Activated CD8-positive, alpha-beta memory T cell treated with anti-CD3 and anti-CD28 coated beads, Interleukin-2, amount 50 U/mL, for 4 hours (primary cell): ENCODE measurements around the gene NLRC3.
"Not testable (repeated sequence)": the region's sequence is repeated elsewhere in the genome, so short reads cannot be mapped to it uniquely, and the experiment has no call there.

Source experiments
- DNase-seq: peaks from one replicate; pipeline ENCODE4 v3.0.0-alpha.2; 2020

Gene NLRC3

GRCh38 chr16:3509470-3509928, 67.7 kb downstream of the NLRC3 start:
- peak; percentile 70 for DNase-seq

GRCh38 chr16:3508736-3509135, 68.5 kb downstream of the NLRC3 start:
- no peak for DNase-seq

GRCh38 chr16:3503523-3503922, 73.7 kb downstream of the NLRC3 start:
- DNase-seq: peak; percentile 55

- no peak for DNase-seq
Observed at GRCh38 chr16:3501783-3502400, 75.3 kb downstream of the NLRC3 start.

- not testable (repeated sequence) for DNase-seq
Observed at GRCh38 chr16:3501412-3501761, 75.8 kb downstream of the NLRC3 start.

GRCh38 chr16:3498988-3499387, 78.2 kb downstream of the NLRC3 start:
- DNase-seq: no peak

- DNase-seq: no peak
Observed at GRCh38 chr16:3497771-3498170, 79.4 kb downstream of the NLRC3 start.

GRCh38 chr16:3496386-3496785, 80.8 kb downstream of the NLRC3 start:
- no peak for DNase-seq

- DNase-seq: no peak
Observed at GRCh38 chr16:3495176-3495575, 82.0 kb downstream of the NLRC3 start, which contains the start of gene C16orf90. TSS of gene C16orf90 (minus strand) at chr16:3495489. CDS start at chr16:3495421, 68 bp downstream.

GRCh38 chr16:3494386-3494973, 82.7 kb downstream of the NLRC3 start:
- DNase-seq: no peak

- DNase-seq: no peak
Observed at GRCh38 chr16:3492356-3492755, 84.8 kb downstream of the NLRC3 start.

GRCh38 chr16:3490911-3491629, 86.1 kb downstream of the NLRC3 start:
- DNase-seq: no peak
